Activated CD8-positive, alpha-beta memory T cell treated with anti-CD3 and anti-CD28 coated beads for 24 hours (primary cell): Measurements from ENCODE around the gene TSTD1.
"Not testable (repeated sequence)": the region's sequence is repeated elsewhere in the genome, so short reads cannot be mapped to it uniquely, and the experiment has no call there.

Experiments
- DNase-seq: peaks from one replicate; pipeline ENCODE4 v3.0.0-alpha.2; 2020

The TSTD1 gene

DNA sequence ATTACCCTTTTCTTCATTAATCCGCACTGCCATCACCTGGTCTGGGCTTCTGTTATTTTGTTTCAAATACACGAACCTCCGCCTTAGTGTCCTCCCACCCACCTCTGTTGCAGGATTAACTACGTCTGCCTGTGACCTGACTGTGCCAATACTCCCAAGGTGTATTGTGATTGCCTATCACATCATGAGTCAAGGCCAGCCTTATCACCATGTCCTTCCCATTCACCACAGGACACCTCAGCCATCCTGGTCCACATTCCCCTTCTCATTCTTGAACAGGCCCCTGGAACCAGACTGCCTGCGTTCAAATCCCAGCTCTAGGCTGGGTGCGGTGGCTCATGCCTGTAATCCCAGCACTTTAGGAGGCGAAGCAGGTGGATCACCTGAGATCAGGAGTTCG, 32.2 kb downstream of the TSTD1 start:
- DNase-seq = no peak

GRCh38 chr1:161001525-161001924, 37.2 kb downstream of the TSTD1 start:
- DNase-seq = no peak

GRCh38 chr1:161000736-161001480, 37.9 kb downstream of the TSTD1 start:
- DNase-seq = no peak

GRCh38 chr1:160999376-160999775, 39.4 kb downstream of the TSTD1 start:
- DNase-seq = no peak

DNA sequence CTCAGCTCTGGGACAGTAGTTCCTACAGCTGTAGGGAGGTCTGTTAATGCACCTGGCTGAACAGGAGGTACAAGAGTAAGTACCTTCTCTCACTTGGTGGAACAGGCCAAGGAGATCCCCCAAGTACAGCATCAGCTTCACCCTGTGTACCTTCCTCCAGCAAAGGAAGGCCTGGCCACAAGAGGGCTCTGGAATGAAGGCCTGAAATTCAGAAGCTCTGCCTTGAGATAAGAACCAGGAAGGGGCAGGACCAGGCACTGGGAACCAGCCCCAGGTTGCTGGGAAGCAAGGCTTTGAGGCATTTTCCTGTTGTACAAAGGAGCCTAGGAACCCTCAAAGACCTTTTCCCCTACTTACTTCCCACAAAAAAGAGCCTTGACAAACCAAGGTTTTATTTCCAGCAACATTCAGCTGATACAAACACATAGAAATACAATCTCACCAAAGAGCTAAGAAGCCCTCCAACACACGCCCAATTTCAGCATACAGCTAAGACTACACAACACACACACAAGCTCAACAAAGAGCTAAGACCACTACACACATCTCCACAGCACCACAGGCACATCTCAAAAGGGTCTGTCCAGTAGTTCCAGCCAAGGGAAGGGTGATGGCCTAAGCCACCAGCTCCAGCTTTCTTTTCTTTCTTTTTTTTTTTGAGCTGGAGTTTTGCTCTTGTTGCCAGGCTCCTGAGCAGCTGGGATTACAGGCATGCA, 41.3 kb downstream of the TSTD1 start:
- DNase-seq = peak; percentile 71

DNA sequence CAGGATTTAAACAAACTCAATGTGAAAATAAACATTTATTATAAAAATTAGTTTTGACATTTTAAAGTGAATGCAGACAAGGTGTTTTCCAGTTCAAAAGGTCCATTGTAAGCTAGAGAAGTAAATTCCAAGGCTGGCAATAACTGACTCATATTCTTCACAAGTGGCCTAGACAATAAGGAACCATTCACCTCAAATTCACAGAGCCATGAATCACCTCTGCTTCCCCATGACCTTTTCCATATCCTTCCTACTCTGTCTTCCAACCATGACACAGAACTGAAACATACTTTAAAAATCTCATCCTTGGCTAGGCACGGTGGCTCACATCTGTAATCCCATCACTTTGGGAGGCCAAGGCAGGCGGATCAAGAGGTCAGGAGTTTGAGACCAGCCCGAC, 42.6 kb downstream of the TSTD1 start:
- DNase-seq = no peak

- no peak for DNase-seq
These were observed 45.1 kb downstream of the TSTD1 start for GRCh38 chr1:160993544-160994193.

GRCh38 chr1:160992036-160992435, 46.7 kb downstream of the TSTD1 start:
- DNase-seq = not testable (repeated sequence)
